Pancreas (tissue), 10 donors: ENCODE data around the gene GSTK1. TPM values are rescaled to one million over a fixed set of nuclear protein-coding genes. Genes with fewer than 3 reads are reported as not detected.

Experiments
- ATAC-seq, 4 donors: fragments of 200-7000 bp; cut with Tn5 transposase; one replicate each; pipeline versions ENCODE4 v1.8.0 to v1.9.1; 2020; ENCODE audit warnings: mild to moderate bottlenecking in 4 of 4, moderate library complexity in 4 of 4
- DNase-seq, 6 donors: peaks; one replicate each; pipeline ENCODE4 v3.0.0-alpha.2; 2020
- FAIRE-seq: peaks from 2 replicates; lab custom pipeline; 2012; peaks lifted over from hg19 to GRCh38; lab: Jason Lieb, UNC
- H3K27ac ChIP-seq, 4 donors: fragments of 200-600 bp; sonication (generic); 1 replicate in 3 of 4; 2 replicates in 1 of 4; pipeline versions ENCODE4 v1.5.0 to v1.8.0; 2020
- H3K27me3 ChIP-seq, 4 donors: fragments of 200-600 bp; one replicate each; pipeline ENCODE4 v1.8.0; 2021
- H3K36me3 ChIP-seq, 3 donors: fragments of 200-600 bp; sonication (generic) in 1 of 3; one replicate each; pipeline versions ENCODE4 v1.5.0 to v1.8.0; 2020 to 2021
- H3K4me1 ChIP-seq, 3 donors: fragments of 200-600 bp; one replicate each; pipeline ENCODE4 v1.8.0; 2021
- H3K4me3 ChIP-seq, 4 donors: fragments of 200-600 bp; sonication (generic) in 2 of 4; one replicate each; pipeline versions ENCODE4 v1.5.0 to v1.8.0; 2020 to 2021
- H3K9me3 ChIP-seq, 4 donors: fragments of 200-600 bp; one replicate each; pipeline ENCODE4 v1.8.0; 2021
- WGBS, 2 donors: extraction: QIAGEN DNeasy Blood & Tissue Kit; methylation state at CpG; one replicate each; pipeline ENCODE4 v1.1.7; 2013; 5-methylcytosine and 5-hydroxymethylcytosine counted together
- intact Hi-C, 3 donors: fragments of 100-400 bp; cut with DNase I; formaldehyde crosslinking; loops; one replicate each; pipeline versions ENCODE4 v1.11.1 to v1.14.2; 2022
- polyA plus RNA-seq, 2 donors: library from polyadenylated mRNA; stranded (reverse); fragments of 200-250 nt; gene quantifications; one replicate each; pipeline ENCODE4 v1.2.3, GENCODE V29; 2013
- total RNA-seq, 6 donors: library from RNA; stranded (reverse); fragmentation: NEBNext Ultra II Directional in 4 of 6; extraction: Animal tissue kit (Norgen Biotek cat#: 25700) in 4 of 6; gene quantifications; one replicate each; pipeline versions ENCODE4 v1.2.1 to v1.2.4, GENCODE V29; 2021 to 2023
- TF ChIP-seq, protein P1 (sequence below), 4 donors: fragments of 200-600 bp; sonication (generic) in 3 of 4; IDR thresholded peaks; one replicate each; pipeline versions ENCODE4 v1.5.0 to v1.8.0; 2021; ENCODE audit warnings: antibody characterized with exemption in 4 of 4
- donor health status: healthy with polysubstance abuse.
- donor health status: DM: no; HTN: no; CAD: no; lungs with moderate emphysema.
- donor health status: DM: no; HTN: no; CAD: no.
- donor health status: control.
- donor health status: control.
- donor health status: Bipolar disorder and iron deficiency.
- donor health status: DM: yes; HTN: yes; CAD: no.
- donor health status: DM: no; HTN: no; CAD: no.
- donor health status: DM: no; HTN: no; CAD: no.
- donor health status: DM: yes; HTN: yes; CAD: no.

The GSTK1 gene
- total and polyA plus RNA-seq, 8 donors, result 47.7 to 164 (median 67.4) TPM

DNA sequence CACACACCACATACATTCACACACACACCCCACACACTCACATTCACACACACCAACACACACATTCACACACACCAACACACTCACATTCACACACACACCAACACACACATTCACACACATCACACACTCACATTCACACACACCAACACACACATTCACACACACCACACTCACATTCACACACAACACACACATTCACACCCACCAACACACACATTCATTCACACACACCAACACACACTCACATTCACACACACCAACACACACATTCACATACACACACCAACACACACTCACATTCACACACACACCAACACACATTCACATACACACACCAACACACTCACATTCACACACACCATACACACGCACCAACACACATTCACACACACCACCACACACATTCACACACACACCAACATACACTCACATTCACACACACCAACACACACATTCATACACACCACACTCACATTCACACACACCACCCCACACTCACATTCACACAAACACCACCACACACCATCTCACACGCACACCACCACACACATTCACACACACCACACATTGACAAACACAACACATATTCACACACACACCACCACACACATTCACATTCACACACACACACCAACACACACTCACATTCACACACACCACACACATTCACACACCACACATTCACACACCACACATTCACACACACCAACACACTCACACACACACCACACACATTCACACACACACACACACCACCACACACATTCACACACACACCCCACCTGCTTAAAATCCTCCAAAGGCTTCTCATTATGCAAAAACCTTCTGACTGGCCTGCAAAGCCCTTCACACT is 32.4 kb upstream of the GSTK1 start:
- FAIRE-seq (no peak), ATAC-seq (no peak), DNase-seq (no peak)
- Histone ChIP-seq H3K27ac (no peak overlapping the region), H3K4me3 (no peak overlapping the region), H3K36me3 (no peaks in the 10 kb centered on the region), H3K27me3 (no peaks in the 10 kb centered on the region), H3K4me1 (no peaks in the 10 kb centered on the region), H3K9me3 (no peaks in the 10 kb centered on the region)
- intact Hi-C loops, result no loop called here
- 86 to 89% methylated on average over 2 of the region's 2 CpGs for WGBS, 2 donors
- TF ChIP-seq, protein P1, sequence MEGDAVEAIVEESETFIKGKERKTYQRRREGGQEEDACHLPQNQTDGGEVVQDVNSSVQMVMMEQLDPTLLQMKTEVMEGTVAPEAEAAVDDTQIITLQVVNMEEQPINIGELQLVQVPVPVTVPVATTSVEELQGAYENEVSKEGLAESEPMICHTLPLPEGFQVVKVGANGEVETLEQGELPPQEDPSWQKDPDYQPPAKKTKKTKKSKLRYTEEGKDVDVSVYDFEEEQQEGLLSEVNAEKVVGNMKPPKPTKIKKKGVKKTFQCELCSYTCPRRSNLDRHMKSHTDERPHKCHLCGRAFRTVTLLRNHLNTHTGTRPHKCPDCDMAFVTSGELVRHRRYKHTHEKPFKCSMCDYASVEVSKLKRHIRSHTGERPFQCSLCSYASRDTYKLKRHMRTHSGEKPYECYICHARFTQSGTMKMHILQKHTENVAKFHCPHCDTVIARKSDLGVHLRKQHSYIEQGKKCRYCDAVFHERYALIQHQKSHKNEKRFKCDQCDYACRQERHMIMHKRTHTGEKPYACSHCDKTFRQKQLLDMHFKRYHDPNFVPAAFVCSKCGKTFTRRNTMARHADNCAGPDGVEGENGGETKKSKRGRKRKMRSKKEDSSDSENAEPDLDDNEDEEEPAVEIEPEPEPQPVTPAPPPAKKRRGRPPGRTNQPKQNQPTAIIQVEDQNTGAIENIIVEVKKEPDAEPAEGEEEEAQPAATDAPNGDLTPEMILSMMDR (IDR thresholded peaks at IDR 0.05), result no peak

DNA sequence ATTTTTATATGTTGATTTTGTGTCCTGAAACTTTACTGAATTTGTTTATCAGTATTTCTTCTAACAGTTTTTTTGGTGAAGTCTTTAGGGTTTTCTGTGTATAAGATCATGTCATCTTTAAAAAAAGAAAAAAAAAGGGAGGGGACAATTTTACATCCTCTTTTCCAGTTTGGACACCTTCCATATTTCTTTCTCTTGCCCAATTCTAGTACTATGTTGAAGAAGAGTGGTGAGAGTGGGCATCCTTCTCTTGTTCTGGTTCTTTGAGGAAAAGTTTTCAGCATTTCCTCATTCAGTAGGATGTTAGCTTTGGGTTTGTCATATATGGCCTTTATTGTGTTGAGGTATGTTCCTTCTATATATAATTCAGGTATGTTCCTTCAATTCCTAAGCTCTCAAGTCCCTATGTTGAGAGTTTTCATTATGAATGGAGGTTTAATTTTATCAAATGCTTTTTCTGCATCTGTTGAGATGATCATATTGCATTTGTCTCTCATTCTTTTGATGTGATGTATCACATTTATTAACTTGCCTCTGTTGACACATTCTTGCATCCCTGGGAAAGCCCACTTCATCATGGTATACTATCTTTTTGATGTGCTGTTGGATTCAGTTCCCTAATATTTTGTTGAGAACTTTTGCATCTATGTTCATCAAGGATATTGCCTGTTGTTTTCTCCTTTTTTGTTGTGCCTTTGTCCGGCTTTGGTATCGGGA is 29.3 kb upstream of the GSTK1 start:
- WGBS, 2 donors, result 100% methylated on average over 2 of the region's 2 CpGs
- Histone ChIP-seq H3K4me1 (no peaks in the 10 kb centered on the region), H3K9me3 (no peaks in the 10 kb centered on the region), H3K4me3 (no peak overlapping the region), H3K27me3 (no peaks in the 10 kb centered on the region), H3K36me3 (no peaks in the 10 kb centered on the region), H3K27ac (no peak overlapping the region)
- DNase-seq, result no peak
- intact Hi-C loops, result no loop called here
- no peak for ATAC-seq
- TF ChIP-seq, protein P1 (IDR thresholded peaks at IDR 0.05), result no peak
- no peak for FAIRE-seq

DNA sequence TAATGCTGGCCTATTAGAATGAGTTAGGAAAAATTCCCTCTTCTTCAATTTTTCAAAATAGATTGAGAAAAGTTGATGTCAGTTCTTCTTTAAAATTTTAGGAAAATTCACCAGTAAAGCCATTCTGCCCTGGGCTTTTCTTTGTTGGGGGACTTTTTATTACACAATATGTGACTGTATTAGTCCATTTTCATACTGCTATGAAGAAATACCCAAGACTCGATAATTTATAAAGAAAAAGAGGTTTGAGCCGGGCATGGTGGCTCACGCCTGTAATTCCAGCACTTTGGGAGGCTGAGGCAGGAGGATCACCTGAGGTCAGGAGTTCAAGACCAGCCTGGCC is 28.7 kb upstream of the GSTK1 start:
- intact Hi-C loops, result no loop called here
- Histone ChIP-seq H3K4me3 (no peak overlapping the region), H3K9me3 (no peaks in the 10 kb centered on the region), H3K27me3 (no peaks in the 10 kb centered on the region), H3K36me3 (no peaks in the 10 kb centered on the region), H3K27ac (no peak overlapping the region), H3K4me1 (no peaks in the 10 kb centered on the region)
- WGBS, 2 donors, result 70 to 80% methylated on average over 3 of the region's 3 CpGs
- TF ChIP-seq, protein P1 (IDR thresholded peaks at IDR 0.05), result no peak
- ATAC-seq (no peak), DNase-seq (no peak), FAIRE-seq (no peak)

DNA sequence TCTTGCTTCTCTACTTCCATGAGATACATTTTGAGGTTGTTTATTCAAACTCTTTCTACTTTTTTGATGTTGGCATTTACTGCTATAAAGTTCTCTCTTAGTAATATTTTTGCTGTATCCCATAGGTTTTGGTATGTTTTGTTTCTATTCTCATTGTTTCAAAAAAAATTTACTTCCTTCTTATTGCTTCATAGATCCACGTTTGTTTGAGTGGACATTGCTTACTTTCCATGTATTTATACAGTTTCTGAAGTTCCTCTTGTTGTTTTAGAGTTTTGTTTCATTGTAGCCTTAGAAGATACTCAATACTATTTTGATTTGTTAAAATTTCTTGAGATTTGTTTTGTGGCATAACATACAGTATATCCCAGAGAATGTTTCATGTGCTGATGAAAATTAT is 27.7 kb upstream of the GSTK1 start:
- Histone ChIP-seq H3K4me1 (no peaks in the 10 kb centered on the region), H3K27me3 (no peaks in the 10 kb centered on the region), H3K4me3 (no peak overlapping the region), H3K9me3 (no peaks in the 10 kb centered on the region), H3K36me3 (no peaks in the 10 kb centered on the region), H3K27ac (no peak overlapping the region)
- intact Hi-C loops, result no loop called here
- 8 to 22% methylated on average over 1 of the region's 1 CpG for WGBS, 2 donors
- FAIRE-seq, result no peak
- TF ChIP-seq, protein P1 (IDR thresholded peaks at IDR 0.05), result no peak
- DNase-seq, result no peak
- ATAC-seq, result no peak
